ENCODE results near the gene WDR3.
A peak's percentile ranks its signal among the peaks of the same experiment; 100 is the strongest.
"Not testable (repeated sequence)": the region's sequence is repeated elsewhere in the genome, so short reads cannot be mapped to it uniquely, and the experiment has no call there.

Gene WDR3

GRCh38 chr1:117929343-117930172 lies at the start of gene WDR3, which contains the start of gene GDAP2:
Gene WDR3, plus strand, starts transcription at chr1:117929739. Its CDS starts 3,581 bp downstream, at chr1:117933320.
Gene GDAP2, minus strand, starts transcription at chr1:117929621. Its CDS starts 9,264 bp downstream, at chr1:117920357.
- no peak for FAIRE-seq
- peak; percentile 75 for DNase-seq (ENCODE audit: insufficient read length, low spot score)

DNA sequence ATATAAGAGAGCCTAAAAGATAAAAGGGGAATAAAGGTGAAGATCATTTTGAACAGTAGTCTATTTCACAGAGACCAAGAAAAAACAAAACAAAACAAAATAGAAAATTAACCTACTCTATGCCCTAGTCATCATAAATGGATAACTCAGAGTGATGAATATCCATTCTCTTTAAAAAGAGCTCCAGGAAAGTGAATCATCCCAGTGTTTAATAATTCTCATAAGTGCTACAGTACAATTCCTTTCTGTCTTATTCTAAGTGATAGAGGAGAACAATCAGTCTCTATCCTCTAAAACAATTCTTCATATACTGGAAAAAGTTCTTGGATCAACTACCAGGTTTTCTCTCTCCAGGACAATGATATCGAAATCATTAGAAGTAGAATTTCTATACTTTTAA lies 45.9 kb upstream of the WDR3 start:
- no peak for FAIRE-seq
- no peak for DNase-seq (ENCODE audit: insufficient read length, low spot score)

- no peak for FAIRE-seq
- DNase-seq (ENCODE audit: insufficient read length, low spot score), result no peak
Measured at GRCh38 chr1:117886101-117886795, 43.3 kb upstream of the WDR3 start.

GRCh38 chr1:117890452-117890851 lies 39.1 kb upstream of the WDR3 start:
- FAIRE-seq, result no peak

GRCh38 chr1:117892512-117892911 lies 37.0 kb upstream of the WDR3 start:
- no peak for FAIRE-seq

More at GRCh38 chr1:117890452-117890851, 39.1 kb upstream of the WDR3 start:
- DNase-seq (ENCODE audit: insufficient read length, low spot score), result no peak

DNA sequence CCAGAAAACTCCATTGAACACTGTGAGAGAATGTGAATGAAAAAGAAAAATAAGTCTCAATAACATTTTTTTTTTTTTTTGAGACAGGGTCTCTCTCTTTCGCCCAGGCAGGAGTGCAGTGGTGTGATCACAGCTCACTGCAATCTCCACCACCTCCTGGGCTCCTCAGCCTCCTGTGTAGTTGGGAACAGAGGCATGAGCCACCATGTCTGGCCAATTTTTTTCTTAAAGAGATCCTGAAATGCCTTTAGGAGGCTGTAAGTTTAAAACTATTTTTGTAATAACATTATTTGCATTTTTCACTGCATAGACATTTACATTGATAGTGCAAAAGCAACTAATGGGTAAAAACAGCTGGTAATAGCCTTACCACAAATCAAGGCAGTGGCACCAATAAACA lies 35.5 kb upstream of the WDR3 start:
- FAIRE-seq (no peak), DNase-seq (ENCODE audit: insufficient read length, low spot score) (no peak)

More at GRCh38 chr1:117892512-117892911, 37.0 kb upstream of the WDR3 start:
- DNase-seq (ENCODE audit: insufficient read length, low spot score), result no peak

DNA sequence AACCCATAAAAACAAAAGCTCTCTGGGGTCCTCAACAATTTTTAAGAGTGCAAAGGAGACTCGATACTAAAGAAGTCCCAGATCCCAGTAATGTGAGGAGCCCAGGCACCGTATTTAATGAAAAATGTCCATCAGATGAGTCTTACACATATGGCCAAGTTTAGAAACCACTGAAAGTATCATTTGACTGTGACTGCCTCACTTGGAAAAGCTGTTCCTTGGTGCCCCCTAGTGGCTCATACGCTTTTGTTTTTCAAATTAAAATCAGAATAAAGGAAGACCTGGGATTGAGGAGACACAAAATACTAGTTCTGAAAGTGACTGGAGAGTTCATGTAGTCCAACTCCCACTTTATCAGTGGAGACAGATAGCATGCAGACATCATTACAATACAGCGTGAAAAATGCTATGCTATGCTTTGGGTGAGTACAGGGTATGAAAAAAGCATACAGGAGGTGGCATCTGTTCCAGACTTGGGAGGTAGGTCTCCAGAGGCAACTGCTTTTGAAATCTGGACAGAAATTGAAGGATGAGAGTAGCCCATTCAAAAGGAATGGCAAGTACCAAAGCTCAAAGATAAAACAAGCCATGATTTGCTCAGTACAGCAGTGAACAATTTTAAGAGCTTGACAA lies 33.9 kb upstream of the WDR3 start:
- peak; percentile 25 for DNase-seq (ENCODE audit: insufficient read length, low spot score)
- FAIRE-seq, result no peak

- no peak for DNase-seq (ENCODE audit: insufficient read length, low spot score)
Measured at GRCh38 chr1:117897551-117897950, 32.0 kb upstream of the WDR3 start.

GRCh38 chr1:117899801-117900200 lies 29.7 kb upstream of the WDR3 start:
- FAIRE-seq (no peak), DNase-seq (ENCODE audit: insufficient read length, low spot score) (no peak)

More at GRCh38 chr1:117897551-117897950, 32.0 kb upstream of the WDR3 start:
- FAIRE-seq, result no peak

DNA sequence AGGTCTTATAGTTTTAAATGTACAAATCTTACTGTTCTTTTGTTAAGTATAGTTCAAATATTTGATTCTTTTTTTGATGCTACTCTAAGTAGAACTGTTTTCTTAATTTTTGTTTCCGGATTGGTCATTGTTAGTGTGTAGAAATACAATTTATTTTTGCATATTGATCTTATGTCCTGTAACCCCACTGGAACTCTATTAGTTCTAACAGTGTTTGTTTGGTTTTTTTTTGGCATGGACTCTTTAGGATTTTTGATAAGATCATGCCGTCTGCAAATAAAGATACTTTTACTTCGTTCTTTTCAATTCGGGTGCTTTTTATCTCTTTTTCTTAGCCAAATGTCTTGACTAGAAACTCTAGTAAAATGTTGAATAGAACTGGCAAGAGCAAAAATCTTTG lies 26.6 kb upstream of the WDR3 start:
- no peak for FAIRE-seq
- DNase-seq (ENCODE audit: insufficient read length, low spot score), result no peak

GRCh38 chr1:117904485-117904884 lies 25.1 kb upstream of the WDR3 start:
- FAIRE-seq (no peak), DNase-seq (ENCODE audit: insufficient read length, low spot score) (no peak)

GRCh38 chr1:117905019-117905418 lies 24.5 kb upstream of the WDR3 start:
- FAIRE-seq (no peak), DNase-seq (ENCODE audit: insufficient read length, low spot score) (no peak)

GRCh38 chr1:117911051-117911450 lies 18.5 kb upstream of the WDR3 start:
- FAIRE-seq (no peak), DNase-seq (ENCODE audit: insufficient read length, low spot score) (no peak)

GRCh38 chr1:117919376-117919775 lies 10.2 kb upstream of the WDR3 start:
- DNase-seq (ENCODE audit: insufficient read length, low spot score) (no peak), FAIRE-seq (no peak)

GRCh38 chr1:117921991-117922390 lies 7.5 kb upstream of the WDR3 start:
- no peak for FAIRE-seq
- no peak for DNase-seq (ENCODE audit: insufficient read length, low spot score)

DNA sequence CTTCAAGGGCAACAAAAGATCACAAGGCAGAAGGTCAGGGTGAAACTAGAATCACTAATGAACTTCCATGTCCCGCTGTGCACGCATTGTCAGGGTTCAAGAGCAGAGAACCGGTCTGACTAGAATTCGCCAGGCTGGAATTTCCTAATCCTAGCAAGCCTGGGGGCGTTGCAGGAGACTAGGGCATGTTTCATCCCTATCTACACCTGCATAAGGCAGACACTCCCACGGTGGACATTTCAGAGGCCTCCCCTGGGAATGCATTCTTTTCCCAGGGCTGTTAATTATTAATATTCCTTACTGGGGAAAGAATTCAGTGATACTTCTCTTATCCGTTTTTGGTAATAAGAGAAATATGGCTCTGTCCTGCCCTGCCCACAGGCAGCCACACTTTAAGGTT lies 6.8 kb upstream of the WDR3 start:
- FAIRE-seq; DNase-seq (ENCODE audit: insufficient read length, low spot score): not testable (repeated sequence)

DNA sequence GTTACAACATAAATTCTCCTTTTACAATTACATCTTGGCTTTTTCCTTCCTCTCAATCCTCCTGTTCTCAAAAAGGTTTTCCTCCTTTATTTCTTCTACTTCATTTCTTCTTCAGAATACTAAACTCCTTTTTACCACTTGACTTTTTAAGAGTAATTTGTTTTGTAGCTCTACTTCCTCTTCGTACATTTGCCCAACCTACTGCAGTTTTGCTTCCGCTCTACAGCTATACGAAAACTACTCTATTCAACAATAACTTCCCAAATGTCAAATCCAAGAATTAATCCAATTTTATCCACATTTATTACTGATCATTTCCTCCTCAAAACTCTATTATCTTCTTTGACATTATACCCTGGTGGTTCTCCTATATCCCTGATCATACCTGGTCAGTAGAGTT lies 3.6 kb upstream of the WDR3 start:
- DNase-seq (ENCODE audit: insufficient read length, low spot score) (no peak), FAIRE-seq (no peak)

GRCh38 chr1:117928881-117929342 lies 627 bp upstream of the WDR3 start:
- no peak for FAIRE-seq

DNA sequence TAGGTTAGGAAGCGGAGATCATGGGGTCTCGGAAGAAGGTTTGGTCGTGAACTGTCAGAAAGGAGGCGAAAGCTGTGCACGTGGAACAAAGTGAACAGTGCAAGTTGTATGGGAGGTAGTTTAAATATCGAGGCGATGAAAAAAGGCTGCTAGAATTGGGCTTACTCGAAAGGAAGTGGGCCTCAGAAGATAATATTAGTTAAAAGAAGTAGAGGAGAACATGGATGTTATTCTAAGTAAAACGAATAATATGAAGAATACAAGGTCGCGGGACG lies 571 bp downstream of the WDR3 start:
- FAIRE-seq, result no peak
- no peak for DNase-seq (ENCODE audit: insufficient read length, low spot score)

More at GRCh38 chr1:117928881-117929342, 627 bp upstream of the WDR3 start:
- DNase-seq (ENCODE audit: insufficient read length, low spot score), result peak; percentile 9

GRCh38 chr1:117930484-117930883 lies 945 bp downstream of the WDR3 start:
- FAIRE-seq, result no peak
- no peak for DNase-seq (ENCODE audit: insufficient read length, low spot score)

DNA sequence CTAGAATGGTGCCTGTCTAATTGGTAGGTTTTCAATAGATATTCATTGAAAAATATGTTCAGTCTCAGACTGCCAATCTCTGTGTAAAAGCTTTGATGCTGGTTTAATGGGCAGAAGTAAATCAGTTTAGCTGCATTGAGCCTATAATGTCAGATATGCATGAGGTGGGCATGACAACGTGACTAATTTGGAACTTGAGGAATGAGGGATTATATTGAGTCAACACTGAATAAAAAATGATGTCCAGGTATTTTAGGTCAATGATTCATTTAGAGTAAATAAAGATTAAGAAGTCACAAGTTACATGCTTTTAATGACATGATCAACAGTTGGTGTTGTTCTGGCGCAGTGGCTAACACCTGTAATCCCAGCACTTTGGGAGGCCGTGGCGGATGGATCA lies 3.0 kb downstream of the WDR3 start:
- FAIRE-seq (no peak), DNase-seq (ENCODE audit: insufficient read length, low spot score) (no peak)
